SU-DHL-6 (cell line): Measurements from ENCODE around the gene KIF3A.

ENCODE experiments used
- H2AFZ ChIP-seq: fragments of 200-600 bp; sonication (generic); 2 replicates; pipeline ENCODE4 v1.6.1; 2014; ENCODE audit warnings: low read depth, mild to moderate bottlenecking, moderate library complexity, mixed read lengths, antibody characterized with exemption, low read length; ENCODE audit not compliant: severe bottlenecking
- H3F3A ChIP-seq: fragments of 200-600 bp; shearing (Covaris generic); 2 replicates; pipeline ENCODE4 v1.6.0; 2016; ENCODE audit warnings: antibody characterized with exemption, mild to moderate bottlenecking; ENCODE audit not compliant: insufficient read depth
- H3K27ac ChIP-seq: fragments of 200-600 bp; sonication (generic); 2 replicates; pipeline ENCODE4 v1.5.1; 2016; ENCODE audit warnings: low read depth, mild to moderate bottlenecking, low read length, moderate library complexity, mixed read lengths
- H3K27me3 ChIP-seq: fragments of 200-600 bp; sonication (generic), shearing (Covaris generic); 2 replicates; pipeline ENCODE4 v1.6.0; 2014; ENCODE audit warnings: mild to moderate bottlenecking, low read length
- H3K36me3 ChIP-seq: fragments of 200-600 bp; sonication (generic); 2 replicates; pipeline ENCODE4 v1.6.1; 2014; ENCODE audit warnings: mild to moderate bottlenecking, low read length, mixed read lengths
- H3K4me2 ChIP-seq: fragments of 300-600, 200-600 bp; shearing (Covaris generic), sonication (generic); 2 replicates; pipeline ENCODE4 v1.6.0; 2014; ENCODE audit warnings: low read length, low read depth, mild to moderate bottlenecking; ENCODE audit not compliant: poor library complexity, severe bottlenecking
- H3K4me3 ChIP-seq: fragments of 200-600 bp; sonication (generic); 2 replicates; pipeline ENCODE4 v1.5.1; 2014; ENCODE audit warnings: antibody characterized with exemption, low read length, mild to moderate bottlenecking, mixed read lengths; ENCODE audit not compliant: insufficient read depth, poor library complexity, severe bottlenecking
- H3K79me2 ChIP-seq: fragments of 200-600 bp; sonication (generic); 2 replicates; pipeline ENCODE4 v1.6.1; 2014; ENCODE audit warnings: mild to moderate bottlenecking, low read length, moderate library complexity; ENCODE audit not compliant: insufficient read depth
- H3K9ac ChIP-seq: fragments of 200-600 bp; sonication (generic); 2 replicates; pipeline ENCODE4 v1.7.0; 2014; ENCODE audit warnings: mild to moderate bottlenecking, low read length
- H3K9me2 ChIP-seq: fragments of 200-600 bp; sonication (generic); replicated peaks from 2 replicates; pipeline ENCODE4 v1.6.1; 2014; ENCODE audit warnings: low read length; ENCODE audit not compliant: insufficient read depth
- H3K9me3 ChIP-seq: fragments of 200-600 bp; sonication (generic); 2 replicates; pipeline ENCODE4 v1.6.1; 2014; ENCODE audit warnings: low read length, mixed read lengths; ENCODE audit not compliant: insufficient read depth
- H4K20me1 ChIP-seq: fragments of 200-600 bp; sonication (generic); 2 replicates; pipeline ENCODE4 v1.6.1; 2014; ENCODE audit warnings: low read depth, mild to moderate bottlenecking, antibody characterized with exemption, low read length, moderate library complexity, mixed read lengths
- CTCF ChIP-seq: fragments of 200-600 bp; sonication (generic); IDR thresholded peaks from one replicate; pipeline ENCODE4 v1.5.1; 2017; ENCODE audit warnings: antibody characterized with exemption, mild to moderate bottlenecking, low read length, moderate library complexity; ENCODE audit not compliant: insufficient read depth, poor library complexity, severe bottlenecking
- EZH2phosphoT487 ChIP-seq: fragments of 200-600 bp; sonication (generic), shearing (Covaris generic); conservative IDR thresholded peaks from 2 replicates; pipeline ENCODE4 v1.6.1; 2018; ENCODE audit warnings: mild to moderate bottlenecking, antibody characterized with exemption, low read length, moderate library complexity, mixed read lengths

KIF3A gene

GRCh38 chr5:132760601-132761317, 23.4 kb upstream of the KIF3A start:
- Histone ChIP-seq H4K20me1 (no peaks in the 10 kb centered on the region), H3K4me3 (no peak overlapping the region), H3F3A (no peaks in the 10 kb centered on the region), H3K9me2 (no peaks in the 10 kb centered on the region), H3K79me2 (no peaks in the 10 kb centered on the region), H3K36me3 (no peaks in the 10 kb centered on the region), H2AFZ (no peak overlapping the region), H3K27me3 (no peaks in the 10 kb centered on the region), H3K9me3 (no peaks in the 10 kb centered on the region), H3K27ac (no peak overlapping the region), H3K9ac (no peak overlapping the region), H3K4me2 (no peak overlapping the region)
- no peak for TF ChIP-seq EZH2phosphoT487

- Histone ChIP-seq H3K79me2 (no peaks in the 10 kb centered on the region), H3K36me3 (no peaks in the 10 kb centered on the region), H4K20me1 (no peaks in the 10 kb centered on the region), H3K9ac (no peak overlapping the region), H3K4me2 (no peak overlapping the region), H3K27ac (no peak overlapping the region), H3K9me3 (no peaks in the 10 kb centered on the region), H3K27me3 (no peaks in the 10 kb centered on the region), H3F3A (no peaks in the 10 kb centered on the region), H3K4me3 (no peak overlapping the region), H2AFZ (no peak overlapping the region), H3K9me2 (no peaks in the 10 kb centered on the region)
- TF ChIP-seq EZH2phosphoT487: no peak
- no peak for TF ChIP-seq CTCF
These were observed 22.7 kb upstream of the KIF3A start for GRCh38 chr5:132760049-132760420.

GRCh38 chr5:132759114-132760048, 22.0 kb upstream of the KIF3A start:
- Histone ChIP-seq H3K4me3 (no peak overlapping the region), H3K9ac (no peak overlapping the region), H3K9me2 (no peaks in the 10 kb centered on the region), H3F3A (no peaks in the 10 kb centered on the region), H3K4me2 (no peak overlapping the region), H3K9me3 (no peaks in the 10 kb centered on the region), H2AFZ (no peak overlapping the region), H3K27me3 (no peaks in the 10 kb centered on the region), H3K79me2 (no peaks in the 10 kb centered on the region), H4K20me1 (no peaks in the 10 kb centered on the region), H3K36me3 (no peaks in the 10 kb centered on the region), H3K27ac (no peak overlapping the region)
- no peak for TF ChIP-seq CTCF
- TF ChIP-seq EZH2phosphoT487: no peak
